CD14-positive monocyte (primary cell): Measurements from ENCODE around the gene MZB1. TPM values are rescaled to one million over a fixed set of nuclear protein-coding genes. Genes with fewer than 3 reads are reported as not detected.

Experiments used
- DNase-seq, 3 donors: peaks; one replicate each; pipeline ENCODE4 v3.0.0-alpha.2; 2011 to 2022
- H2AFZ ChIP-seq: 2 replicates; pipeline ENCODE4 v1.6.0; 2012; ENCODE audit warnings: mild to moderate bottlenecking, low read depth, low read length, inconsistent platforms; ENCODE audit not compliant: insufficient read depth, poor library complexity, severe bottlenecking
- H3K27ac ChIP-seq, 2 donors: 1 replicate in 1 of 2; 2 replicates in 1 of 2; pipeline ENCODE4 v1.5.1; 2012 to 2013; ENCODE audit warnings: low read length in 2 of 2, control low read depth in 1 of 2, inconsistent platforms in 1 of 2, low read depth in 1 of 2, mild to moderate bottlenecking in 1 of 2
- H3K27me3 ChIP-seq, 2 donors: one replicate each; pipeline versions ENCODE4 v1.6.0 to v1.6.1; 2011 to 2013; ENCODE audit warnings: low read length in 2 of 2; ENCODE audit not compliant: control insufficient read depth in 2 of 2, insufficient read depth in 2 of 2
- H3K36me3 ChIP-seq, 2 donors: replicated peaks in 1 of 2; 1 replicate in 1 of 2; 2 replicates in 1 of 2; pipeline versions ENCODE4 v1.5.1 to v1.6.1; 2012 to 2013; ENCODE audit warnings: low read length in 2 of 2, control low read depth in 1 of 2, inconsistent platforms in 1 of 2, mild to moderate bottlenecking in 1 of 2; ENCODE audit not compliant: insufficient read depth in 2 of 2, control insufficient read depth in 1 of 2
- H3K4me1 ChIP-seq, 2 donors: 1 replicate in 1 of 2; 2 replicates in 1 of 2; pipeline versions ENCODE4 v1.5.1 to v1.6.1; 2012 to 2013; ENCODE audit warnings: low read length in 2 of 2, control low read depth in 1 of 2, inconsistent platforms in 1 of 2, mild to moderate bottlenecking in 1 of 2, moderate library complexity in 1 of 2; ENCODE audit not compliant: insufficient read depth in 2 of 2, control insufficient read depth in 1 of 2
- H3K4me2 ChIP-seq: replicated peaks from 2 replicates; pipeline ENCODE3; 2012; ENCODE audit warnings: low read length, moderate library complexity, mild to moderate bottlenecking; ENCODE audit not compliant: poor library complexity, severe bottlenecking; ENCODE audit errors: extremely low read depth
- H3K4me3 ChIP-seq, 3 experiments: fragments of 200-600 bp in 1 of 3; sonication (generic) in 1 of 3; replicated peaks in 1 of 3; 1 replicate in 2 of 3; 2 replicates in 1 of 3; pipeline ENCODE4 v1.5.1; 2011 to 2013; ENCODE audit warnings: low read length in 3 of 3, mild to moderate bottlenecking in 3 of 3, control low read depth in 2 of 3, low read depth in 2 of 3, inconsistent platforms in 1 of 3, moderate library complexity in 1 of 3
- H3K79me2 ChIP-seq: 2 replicates; pipeline ENCODE4 v1.6.0; 2012; ENCODE audit warnings: mild to moderate bottlenecking, control low read depth, inconsistent platforms, low read length, moderate library complexity; ENCODE audit not compliant: insufficient read depth
- H3K9ac ChIP-seq: 2 replicates; pipeline ENCODE4 v1.6.0; 2017; ENCODE audit warnings: low read length, mild to moderate bottlenecking; ENCODE audit not compliant: insufficient read depth, poor library complexity, severe bottlenecking
- H3K9me3 ChIP-seq, 2 donors: replicated peaks in 1 of 2; 1 replicate in 1 of 2; 2 replicates in 1 of 2; pipeline versions ENCODE4 v1.5.1 to v1.6.1; 2012 to 2013; ENCODE audit warnings: low read length in 2 of 2, control low read depth in 1 of 2; ENCODE audit not compliant: control insufficient read depth in 1 of 2, insufficient read depth in 1 of 2
- H4K20me1 ChIP-seq: 2 replicates; pipeline ENCODE4 v1.6.0; 2012; ENCODE audit warnings: mild to moderate bottlenecking, low read length, control low read depth, moderate library complexity; ENCODE audit not compliant: insufficient read depth
- H3K27ac Mint-ChIP-seq, 7 donors: one replicate each; pipeline ENCODE4 v1.8.0; 2020; ENCODE audit warnings: mild to moderate bottlenecking in 7 of 7, mixed read lengths in 7 of 7, moderate library complexity in 6 of 7, inconsistent platforms in 2 of 7
- H3K27me3 Mint-ChIP-seq, 3 donors: one replicate each; pipeline ENCODE4 v1.8.0; 2021 to 2022; ENCODE audit warnings: low read depth in 3 of 3, mild to moderate bottlenecking in 3 of 3, mixed read lengths in 3 of 3, moderate library complexity in 3 of 3, inconsistent platforms in 1 of 3
- H3K36me3 Mint-ChIP-seq, 2 donors: one replicate each; pipeline ENCODE4 v1.8.0; 2020; ENCODE audit warnings: mixed read lengths in 2 of 2, inconsistent platforms in 1 of 2, mild to moderate bottlenecking in 1 of 2
- H3K4me1 Mint-ChIP-seq: one replicate; pipeline ENCODE4 v1.8.0; 2020; ENCODE audit warnings: mild to moderate bottlenecking, mixed read lengths
- H3K4me3 Mint-ChIP-seq, 2 donors: one replicate each; pipeline ENCODE4 v1.8.0; 2020; ENCODE audit warnings: mild to moderate bottlenecking in 2 of 2, mixed read lengths in 2 of 2, moderate library complexity in 1 of 2
- H3K9me3 Mint-ChIP-seq, 7 donors: one replicate each; pipeline ENCODE4 v1.8.0; 2020 to 2022; ENCODE audit warnings: mixed read lengths in 7 of 7, mild to moderate bottlenecking in 6 of 7, moderate library complexity in 6 of 7, inconsistent platforms in 2 of 7
- WGBS: methylation state at CpG from one replicate; pipeline ENCODE4 v1.1.5; 2013; ENCODE audit warnings: missing lambda C conversion rate; ENCODE audit not compliant: insufficient coverage; 5-methylcytosine and 5-hydroxymethylcytosine counted together
- intact Hi-C, 2 donors: fragments of 100-400 bp; cut with micrococcal nuclease; formaldehyde crosslinking; loops; one replicate each; pipeline versions ENCODE4 v1.15.0 to v1.15.1; 2023
- polyA plus RNA-seq, 3 donors: library from polyadenylated mRNA; depleted of rRNA in 1 of 3; unstranded in 2 of 3; stranded (reverse) in 1 of 3; fragments of 300-500 nt in 2 of 3; fragments of >200 nt in 1 of 3; fragmentation: Illumina TruSeq in 2 of 3; gene quantifications; 1 replicate in 2 of 3; 2 replicates in 1 of 3; pipeline ENCODE4 v1.2.3, GENCODE V29; 2012 to 2021
- TF ChIP-seq, protein P1 (sequence below): fragments of 200-600 bp; IDR thresholded peaks from one replicate; pipeline ENCODE4 v1.8.0; 2022; ENCODE audit warnings: antibody characterized with exemption, mild to moderate bottlenecking

MZB1 gene
- polyA plus RNA-seq, 3 donors, result 0.30 to 0.52 TPM; not detected in 1

DNA sequence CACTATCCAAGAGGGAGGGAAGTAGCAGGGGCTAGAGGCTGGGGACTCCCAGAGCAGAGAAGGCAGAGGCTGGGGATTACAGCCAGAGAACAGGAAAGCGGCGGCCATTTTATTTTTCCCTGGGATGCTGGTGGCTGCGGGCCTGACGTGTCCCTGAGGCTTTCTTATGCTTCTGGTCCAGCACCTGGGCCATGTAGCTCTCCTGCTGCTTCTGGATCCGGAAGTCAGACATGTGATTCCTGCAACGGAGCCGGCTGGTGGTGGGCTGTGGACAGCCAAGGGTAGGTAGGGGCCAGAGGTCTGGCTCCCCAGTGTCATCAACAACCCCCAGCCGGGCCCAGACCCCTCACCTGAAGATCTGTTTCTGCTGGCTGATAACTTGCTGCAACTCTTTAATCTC lies 7.0 kb upstream of the MZB1 start:
- Mint-ChIP-seq H3K36me3 (peaks cover 2% of the 10 kb centered on the region in 2 donors), H3K27ac (no peak overlapping the region), H3K9me3 (peaks cover 0 to 9% (median 3%) of the 10 kb centered on the region in 7 donors), H3K27me3 (peaks cover 28 to 46% (median 30%) of the 10 kb centered on the region in 3 donors), H3K4me3 (no peak overlapping the region), H3K4me1 (peaks cover 23% of the 10 kb centered on the region)
- intact Hi-C loops, result no loop called here
- Histone ChIP-seq H2AFZ (no peak overlapping the region), H3K79me2 (no peaks in the 10 kb centered on the region), H3K4me2 (no peak overlapping the region), H3K4me3 (no peak overlapping the region), H4K20me1 (no peaks in the 10 kb centered on the region), H3K27ac (no peak overlapping the region), H3K36me3 (no peaks in the 10 kb centered on the region), H3K9ac (no peak overlapping the region), H3K9me3 (peaks cover 0 to 5% of the 10 kb centered on the region in 2 donors), H3K4me1 (peaks cover 21 to 30% of the 10 kb centered on the region in 2 donors), H3K27me3 (peaks cover 12 to 31% of the 10 kb centered on the region in 2 donors)
- DNase-seq, result no peak
- TF ChIP-seq, protein P1, sequence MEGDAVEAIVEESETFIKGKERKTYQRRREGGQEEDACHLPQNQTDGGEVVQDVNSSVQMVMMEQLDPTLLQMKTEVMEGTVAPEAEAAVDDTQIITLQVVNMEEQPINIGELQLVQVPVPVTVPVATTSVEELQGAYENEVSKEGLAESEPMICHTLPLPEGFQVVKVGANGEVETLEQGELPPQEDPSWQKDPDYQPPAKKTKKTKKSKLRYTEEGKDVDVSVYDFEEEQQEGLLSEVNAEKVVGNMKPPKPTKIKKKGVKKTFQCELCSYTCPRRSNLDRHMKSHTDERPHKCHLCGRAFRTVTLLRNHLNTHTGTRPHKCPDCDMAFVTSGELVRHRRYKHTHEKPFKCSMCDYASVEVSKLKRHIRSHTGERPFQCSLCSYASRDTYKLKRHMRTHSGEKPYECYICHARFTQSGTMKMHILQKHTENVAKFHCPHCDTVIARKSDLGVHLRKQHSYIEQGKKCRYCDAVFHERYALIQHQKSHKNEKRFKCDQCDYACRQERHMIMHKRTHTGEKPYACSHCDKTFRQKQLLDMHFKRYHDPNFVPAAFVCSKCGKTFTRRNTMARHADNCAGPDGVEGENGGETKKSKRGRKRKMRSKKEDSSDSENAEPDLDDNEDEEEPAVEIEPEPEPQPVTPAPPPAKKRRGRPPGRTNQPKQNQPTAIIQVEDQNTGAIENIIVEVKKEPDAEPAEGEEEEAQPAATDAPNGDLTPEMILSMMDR, result no peak
- WGBS, result 98% methylated on average over 7 of the region's 8 CpGs

DNA sequence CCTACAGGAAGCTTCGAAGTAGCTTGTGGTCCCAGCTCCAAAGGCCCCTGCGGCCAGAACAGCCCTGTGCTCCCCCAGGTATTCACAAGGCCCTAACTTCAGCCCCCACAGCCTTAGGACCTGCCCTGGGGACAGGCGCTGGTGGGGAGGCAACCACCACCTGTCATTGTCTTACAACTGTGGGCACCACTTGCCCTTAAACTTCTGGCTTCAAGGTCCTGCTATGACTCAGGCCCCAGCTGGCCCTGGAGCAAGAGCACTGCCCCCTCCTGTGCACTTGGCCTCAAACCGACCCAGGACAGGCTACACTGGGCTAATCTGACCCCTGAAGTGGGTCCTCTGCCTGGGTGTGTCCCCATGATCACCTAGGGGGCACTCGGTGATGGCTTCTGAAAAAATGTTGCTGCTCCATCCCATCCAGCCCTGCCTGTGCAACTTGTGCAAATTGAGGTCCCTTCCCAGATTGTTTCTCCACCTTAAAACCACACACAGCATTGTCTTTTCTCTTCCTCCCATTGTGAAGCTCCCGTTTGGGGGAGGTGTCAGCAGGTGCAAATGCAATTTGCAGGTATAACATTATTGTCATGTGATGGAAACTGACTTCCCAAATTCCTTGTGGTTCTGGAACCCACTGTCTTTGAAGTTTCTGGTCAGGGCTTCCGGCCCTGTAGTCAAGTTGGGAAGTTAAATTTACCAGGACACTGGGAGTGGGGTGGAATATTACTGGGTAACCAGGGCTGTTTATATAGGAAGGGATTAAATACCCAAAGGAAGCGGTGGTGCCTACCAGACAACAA lies 6.3 kb upstream of the MZB1 start:
- Mint-ChIP-seq H3K4me3 (no peak overlapping the region), H3K36me3 (peaks cover 5% of the 10 kb centered on the region in 2 donors), H3K27me3 (peaks cover 35 to 52% (median 35%) of the 10 kb centered on the region in 3 donors), H3K4me1 (peaks cover 28% of the 10 kb centered on the region), H3K27ac (no peak overlapping the region), H3K9me3 (peaks cover 0 to 9% (median 5%) of the 10 kb centered on the region in 7 donors)
- Histone ChIP-seq H4K20me1 (no peaks in the 10 kb centered on the region), H3K4me1 (peaks cover 25 to 33% of the 10 kb centered on the region in 2 donors), H3K4me3 (no peak overlapping the region), H3K36me3 (no peaks in the 10 kb centered on the region), H3K9me3 (peaks cover 0 to 5% of the 10 kb centered on the region in 2 donors), H2AFZ (no peak overlapping the region), H3K9ac (no peak overlapping the region), H3K79me2 (no peaks in the 10 kb centered on the region), H3K27me3 (peaks cover 12 to 37% of the 10 kb centered on the region in 2 donors), H3K4me2 (no peak overlapping the region), H3K27ac (no peak overlapping the region)
- intact Hi-C loops, result no loop called here
- TF ChIP-seq, protein P1, result no peak
- 91% methylated on average over 4 of the region's 8 CpGs for WGBS
- DNase-seq, result no peak
